ENCODE data around the gene DKK2. TPM values are rescaled to one million over a fixed set of nuclear protein-coding genes. Genes with fewer than 3 reads are reported as not detected.

The DKK2 gene
- total RNA-seq, 2 donors from 2014 or later: 1.8 to 4.1 TPM

GRCh38 chr4:107046261-107046660 is 10.1 kb upstream of the DKK2 start:
- no peak overlapping the region for H3K4me3 ChIP-seq
- no peak for DNase-seq (ENCODE audit: low spot score)

GRCh38 chr4:107044170-107044569 is 8.1 kb upstream of the DKK2 start:
- H3K4me3 ChIP-seq: no peak overlapping the region
- H3K4me1 ChIP-seq: no peaks in the 10 kb centered on the region
- TF ChIP-seq CTCF (IDR thresholded peaks at IDR 0.05): no peak
- no peak for DNase-seq (ENCODE audit: low spot score)
- peaks cover 0 to 23% of the 10 kb centered on the region in 2 donors for H3K9me3 ChIP-seq
- H3K36me3 ChIP-seq: no peaks in the 10 kb centered on the region
- H3K27ac ChIP-seq: no peak overlapping the region
- H3K27me3 ChIP-seq: no peaks in the 10 kb centered on the region

More at GRCh38 chr4:107046261-107046660, 10.1 kb upstream of the DKK2 start:
- H3K9me3 ChIP-seq: peaks cover 0 to 23% of the 10 kb centered on the region in 2 donors
- no peak for TF ChIP-seq CTCF (IDR thresholded peaks at IDR 0.05)
- H3K27ac ChIP-seq: no peak overlapping the region
- H3K27me3 ChIP-seq: no peaks in the 10 kb centered on the region
- no peaks in the 10 kb centered on the region for H3K36me3 ChIP-seq
- no peaks in the 10 kb centered on the region for H3K4me1 ChIP-seq

GRCh38 chr4:107037199-107037584 is 1.1 kb upstream of the DKK2 start:
- peak; percentile 59 for DNase-seq (ENCODE audit: low spot score)
- no peaks in the 10 kb centered on the region for H3K36me3 ChIP-seq
- H3K27me3 ChIP-seq: peaks cover 9% of the 10 kb centered on the region in 2 donors
- peaks cover 0 to 28% of the 10 kb centered on the region in 2 donors for H3K4me1 ChIP-seq
- peak overlapping the region in 1 of 2 donors; percentile 42 for H3K4me3 ChIP-seq
- H3K9me3 ChIP-seq: no peaks in the 10 kb centered on the region
- TF ChIP-seq CTCF (IDR thresholded peaks at IDR 0.05): peak in 1 of 2 donors; percentile 52
- no peak overlapping the region for H3K27ac ChIP-seq

- no peaks in the 10 kb centered on the region for H3K9me3 ChIP-seq
- peaks cover 9% of the 10 kb centered on the region in 2 donors for H3K27me3 ChIP-seq
- H3K4me1 ChIP-seq: peaks cover 0 to 28% of the 10 kb centered on the region in 2 donors
- peak overlapping the region in 1 of 2 donors; percentile 42 for H3K4me3 ChIP-seq
- no peak overlapping the region for H3K27ac ChIP-seq
- no peak for DNase-seq (ENCODE audit: low spot score)
- TF ChIP-seq CTCF (IDR thresholded peaks at IDR 0.05): no peak
- H3K36me3 ChIP-seq: no peaks in the 10 kb centered on the region
These were observed 578 bp upstream of the DKK2 start for GRCh38 chr4:107036584-107037198.

GRCh38 chr4:107034996-107035818 is 906 bp downstream of the DKK2 start:
- no peak for TF ChIP-seq CTCF (IDR thresholded peaks at IDR 0.05)
- Histone ChIP-seq H3K27ac (no peak overlapping the region), H3K4me3 (peak overlapping the region; percentile 19 to 42), H3K27me3 (peaks cover 9% of the 10 kb centered on the region in 2 donors), H3K36me3 (no peaks in the 10 kb centered on the region), H3K9me3 (no peaks in the 10 kb centered on the region), H3K4me1 (peaks cover 0 to 28% of the 10 kb centered on the region in 2 donors)
- DNase-seq (ENCODE audit: low spot score): no peak
